HS-27A (cell line): ENCODE measurements around the gene SLC25A36.
"Not testable (repeated sequence)": the region's sequence is repeated elsewhere in the genome, so short reads cannot be mapped to it uniquely, and the experiment has no call there.

Source experiments
- DNase-seq: peaks from one replicate; pipeline ENCODE4 v3.0.0-alpha.2; 2012; ENCODE audit warnings: low read depth, missing footprints

SLC25A36 gene

GRCh38 chr3:140994861-140995260, 53.2 kb downstream of the SLC25A36 start:
- not testable (repeated sequence) for DNase-seq

- DNase-seq: no peak
Measured at GRCh38 chr3:140995881-140996280, 54.2 kb downstream of the SLC25A36 start.

GRCh38 chr3:141000027-141000663, 58.5 kb downstream of the SLC25A36 start:
- DNase-seq: no peak

- DNase-seq: no peak
Measured at GRCh38 chr3:141000686-141001085, 59.0 kb downstream of the SLC25A36 start.

GRCh38 chr3:141006344-141006743, 64.7 kb downstream of the SLC25A36 start:
- no peak for DNase-seq

- no peak for DNase-seq
Measured at GRCh38 chr3:141009496-141009895, 67.9 kb downstream of the SLC25A36 start.

- no peak for DNase-seq
Measured at GRCh38 chr3:141011232-141011996, 69.8 kb downstream of the SLC25A36 start.

GRCh38 chr3:141011997-141012262, 70.3 kb downstream of the SLC25A36 start:
- DNase-seq: no peak

GRCh38 chr3:141012571-141012970, 70.9 kb downstream of the SLC25A36 start:
- no peak for DNase-seq

- DNase-seq: no peak
Measured at GRCh38 chr3:141015481-141015880, 73.8 kb downstream of the SLC25A36 start.

GRCh38 chr3:141017366-141018322, 76.0 kb downstream of the SLC25A36 start:
- not testable (repeated sequence) for DNase-seq

- DNase-seq: no peak
Measured at GRCh38 chr3:141019244-141019643, 77.6 kb downstream of the SLC25A36 start.

GRCh38 chr3:141020143-141020830, 78.7 kb downstream of the SLC25A36 start:
- DNase-seq: no peak

GRCh38 chr3:141021261-141021660, 79.6 kb downstream of the SLC25A36 start:
- DNase-seq: no peak
